NCI-H748 (cell line): ENCODE results near the gene NAV3.

ENCODE experiments used
- DNase-seq: peaks from one replicate; lab custom pipeline; 2025; ENCODE audit not compliant: unreplicated experiment; lab: John Stamatoyannopoulos, UW

Gene NAV3

GRCh38 chr12:77845831-77846230 lies 15.1 kb downstream of the NAV3 start:
- no peak for DNase-seq

GRCh38 chr12:77847060-77847541 lies 16.4 kb downstream of the NAV3 start:
- DNase-seq = peak; percentile 8

- DNase-seq = no peak
Measured at GRCh38 chr12:77847680-77848431, 17.2 kb downstream of the NAV3 start.

- DNase-seq = no peak
Measured at GRCh38 chr12:77850129-77850528, 19.4 kb downstream of the NAV3 start.

GRCh38 chr12:77850698-77851097 lies 20.0 kb downstream of the NAV3 start:
- DNase-seq = no peak

GRCh38 chr12:77855548-77855947 lies 24.9 kb downstream of the NAV3 start:
- DNase-seq = no peak

- no peak for DNase-seq
Measured at GRCh38 chr12:77861317-77861716, 30.6 kb downstream of the NAV3 start.

GRCh38 chr12:77865178-77865577 lies 34.5 kb downstream of the NAV3 start:
- no peak for DNase-seq

GRCh38 chr12:77878901-77879300 lies 48.2 kb downstream of the NAV3 start:
- DNase-seq = no peak

GRCh38 chr12:77882709-77883108 lies 52.0 kb downstream of the NAV3 start:
- DNase-seq = no peak

- no peak for DNase-seq
Measured at GRCh38 chr12:77888611-77889010, 57.9 kb downstream of the NAV3 start.

- DNase-seq = no peak
Measured at GRCh38 chr12:77891518-77892147, 60.9 kb downstream of the NAV3 start.

GRCh38 chr12:77893918-77894317 lies 63.2 kb downstream of the NAV3 start:
- DNase-seq = no peak

GRCh38 chr12:77894556-77894955 lies 63.9 kb downstream of the NAV3 start:
- DNase-seq = no peak

GRCh38 chr12:77895699-77896098 lies 65.0 kb downstream of the NAV3 start:
- DNase-seq = no peak

- no peak for DNase-seq
Measured at GRCh38 chr12:77907936-77908335, 77.2 kb downstream of the NAV3 start.

GRCh38 chr12:77914081-77914488 lies 83.4 kb downstream of the NAV3 start:
- DNase-seq = no peak

- no peak for DNase-seq
Measured at GRCh38 chr12:77915071-77915600, 84.4 kb downstream of the NAV3 start.

GRCh38 chr12:77916276-77916675 lies 85.6 kb downstream of the NAV3 start:
- DNase-seq = no peak

GRCh38 chr12:77918046-77918445 lies 87.4 kb downstream of the NAV3 start:
- DNase-seq = no peak

- no peak for DNase-seq
Measured at GRCh38 chr12:77919450-77919849, 88.8 kb downstream of the NAV3 start.

- no peak for DNase-seq
Measured at GRCh38 chr12:77923882-77924281, 93.2 kb downstream of the NAV3 start.
